SJCRH30 (cell line): ENCODE measurements around the gene CUTA. TPM values are rescaled to one million over a fixed set of nuclear protein-coding genes. Genes with fewer than 3 reads are reported as not detected.
"Not testable (repeated sequence)": the region's sequence is repeated elsewhere in the genome, so short reads cannot be mapped to it uniquely, and the experiment has no call there.

Experiments
- DNase-seq, 2 experiments: peaks; one replicate each; pipeline ENCODE4 v3.0.0-alpha.2; 2015 to 2020
- H3K27ac ChIP-seq: fragments of 250-450 bp; sonication (Bioruptor Pico); 2 replicates; pipeline ENCODE4 v1.5.1; 2020; ENCODE audit warnings: mild to moderate bottlenecking, moderate library complexity
- H3K27me3 ChIP-seq: fragments of 250-450 bp; sonication (Bioruptor Pico); 2 replicates; pipeline ENCODE4 v1.5.1; 2020; ENCODE audit warnings: mild to moderate bottlenecking, moderate library complexity
- H3K36me3 ChIP-seq: fragments of 250-450 bp; sonication (Bioruptor Pico); 2 replicates; pipeline ENCODE4 v1.5.1; 2020; ENCODE audit warnings: mild to moderate bottlenecking, moderate library complexity
- H3K4me1 ChIP-seq: fragments of 250-450 bp; sonication (Bioruptor Pico); 2 replicates; pipeline ENCODE4 v1.5.1; 2020; ENCODE audit warnings: mild to moderate bottlenecking, moderate library complexity
- H3K4me3 ChIP-seq: fragments of 250-450 bp; sonication (Bioruptor Pico); 2 replicates; pipeline ENCODE4 v1.5.1; 2020; ENCODE audit warnings: mild to moderate bottlenecking, moderate library complexity
- H3K9me3 ChIP-seq: fragments of 250-450 bp; sonication (Bioruptor Pico); replicated peaks from 2 replicates; pipeline ENCODE4 v1.5.1; 2020; ENCODE audit warnings: mild to moderate bottlenecking, moderate library complexity
- total RNA-seq: library from RNA; depleted of rRNA; stranded (reverse); fragments of >200 nt; shearing (Covaris generic); gene quantifications from 2 replicates; pipeline ENCODE4 v1.2.3, GENCODE V29; 2014

CUTA gene
- total RNA-seq, 1 experiment from 2014 or later = 181 TPM

DNA sequence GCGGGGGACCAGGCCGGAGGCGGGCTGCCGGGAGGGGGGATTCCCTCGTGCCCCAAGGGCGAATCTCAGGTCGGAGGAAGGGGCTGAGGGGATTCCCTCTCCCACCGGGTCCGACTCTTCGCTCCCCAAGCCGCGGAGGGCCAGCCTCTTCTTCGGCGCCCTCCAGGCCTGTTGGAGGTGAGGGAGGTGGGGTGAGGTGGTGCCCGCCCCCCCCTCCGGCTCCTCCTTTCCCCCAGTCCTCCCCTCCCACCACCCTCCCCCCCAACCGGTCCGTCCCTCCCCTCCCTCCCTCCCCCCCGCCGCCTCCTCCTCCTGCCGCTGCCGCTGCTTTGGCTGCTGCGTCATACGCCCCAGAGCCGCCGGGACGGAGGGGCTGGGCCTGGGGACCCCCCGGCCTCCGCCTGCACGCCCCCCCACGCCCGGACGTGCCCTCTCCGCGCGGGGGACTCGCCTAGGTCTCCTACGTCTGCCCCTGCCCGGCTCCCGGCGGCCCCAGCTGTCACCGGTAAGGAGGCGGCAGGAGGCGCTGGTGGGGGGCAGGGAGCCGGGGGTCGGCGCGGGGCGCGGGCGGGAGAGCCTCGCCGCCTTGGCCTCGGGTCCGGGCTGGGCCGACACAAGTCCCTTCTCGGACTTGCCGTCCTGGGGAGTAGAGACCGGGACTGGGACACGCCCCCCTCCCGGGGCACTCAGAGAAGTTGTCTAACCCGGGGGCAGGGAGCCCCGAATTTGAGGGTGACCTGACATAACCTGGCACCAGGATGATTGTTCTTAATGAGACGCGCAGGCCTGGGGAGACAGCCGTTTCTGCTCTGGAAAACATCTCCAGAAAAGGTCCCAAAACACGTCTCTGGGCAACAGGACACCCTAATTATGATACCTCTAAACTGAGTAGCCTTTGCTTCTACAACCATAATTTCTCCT, 6.9 kb downstream of the CUTA start, which contains the start of gene PHF1:
TSS of gene PHF1 (plus strand) at position 304 of the 921 bp plus-strand sequence. CDS start 1,250 bp downstream, outside the sequence.
- Histone ChIP-seq H3K27me3 (no peaks in the 10 kb centered on the region), H3K9me3 (no peaks in the 10 kb centered on the region), H3K36me3 (peaks cover 32% of the 10 kb centered on the region), H3K4me1 (peaks cover 5% of the 10 kb centered on the region), H3K4me3 (peak within 1 kb of the TSS; percentile 89), H3K27ac (peak within 1 kb of the TSS; percentile 61)
- no peak for DNase-seq

DNA sequence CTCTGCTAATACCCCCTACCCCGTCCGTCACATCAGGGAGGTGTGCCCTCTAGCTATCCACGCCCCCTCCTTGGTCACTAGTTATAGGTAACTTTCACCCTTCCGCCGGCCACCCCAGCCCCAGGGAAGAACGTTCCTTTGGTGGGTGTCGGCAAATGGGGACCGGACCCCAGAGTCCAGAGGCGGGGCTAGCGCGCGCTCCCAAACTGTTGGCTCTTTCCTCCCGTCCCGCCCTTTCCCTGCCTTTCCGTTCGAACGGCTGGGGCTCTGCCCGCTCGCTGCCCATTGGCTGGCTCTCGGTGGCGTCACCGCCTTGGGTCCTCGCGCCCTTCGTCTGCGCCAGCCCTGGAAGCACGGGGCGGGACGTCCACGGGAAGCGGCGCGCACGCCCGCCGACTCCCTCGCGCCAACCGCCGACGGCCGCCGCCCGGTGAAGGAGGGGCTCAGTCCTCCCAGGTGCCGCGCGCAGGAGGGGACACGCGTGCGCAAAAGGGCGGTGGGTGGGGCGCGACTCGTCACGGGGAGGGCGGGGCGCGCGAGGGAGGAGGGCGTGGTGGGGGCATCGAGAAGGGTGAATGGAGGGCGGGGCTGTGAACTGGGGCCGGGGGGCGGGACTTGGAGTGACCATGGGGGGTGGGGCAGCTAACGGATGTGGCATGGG, 7.7 kb downstream of the CUTA start:
- no peaks in the 10 kb centered on the region for H3K27me3 ChIP-seq
- H3K27ac ChIP-seq = peak overlapping the region; percentile 61
- DNase-seq = peak; percentile 97 to 98
- no peaks in the 10 kb centered on the region for H3K9me3 ChIP-seq
- peaks cover 5% of the 10 kb centered on the region for H3K4me1 ChIP-seq
- peak overlapping the region; percentile 89 for H3K4me3 ChIP-seq
- H3K36me3 ChIP-seq = peaks cover 37% of the 10 kb centered on the region

- no peak overlapping the region for H3K27ac ChIP-seq
- DNase-seq = peak in 1 of 2 experiments; percentile 30
- H3K9me3 ChIP-seq = no peaks in the 10 kb centered on the region
- no peaks in the 10 kb centered on the region for H3K27me3 ChIP-seq
- H3K4me3 ChIP-seq = no peak overlapping the region
- peaks cover 5% of the 10 kb centered on the region for H3K4me1 ChIP-seq
- H3K36me3 ChIP-seq = peaks cover 64% of the 10 kb centered on the region
These were observed 10.7 kb downstream of the CUTA start for GRCh38 chr6:33407132-33407718.

GRCh38 chr6:33406126-33406525, 11.8 kb downstream of the CUTA start:
- H3K27me3 ChIP-seq = no peaks in the 10 kb centered on the region
- no peak for DNase-seq
- no peak overlapping the region for H3K4me3 ChIP-seq
- peaks cover 75% of the 10 kb centered on the region for H3K36me3 ChIP-seq
- no peak overlapping the region for H3K27ac ChIP-seq
- H3K4me1 ChIP-seq = peaks cover 5% of the 10 kb centered on the region
- H3K9me3 ChIP-seq = no peaks in the 10 kb centered on the region

- no peaks in the 10 kb centered on the region for H3K9me3 ChIP-seq
- DNase-seq = no peak
- H3K36me3 ChIP-seq = peaks cover 81% of the 10 kb centered on the region
- H3K27me3 ChIP-seq = no peaks in the 10 kb centered on the region
- peaks cover 5% of the 10 kb centered on the region for H3K4me1 ChIP-seq
- no peak overlapping the region for H3K4me3 ChIP-seq
- no peak overlapping the region for H3K27ac ChIP-seq
These were observed 12.4 kb downstream of the CUTA start for GRCh38 chr6:33405386-33405940.

GRCh38 chr6:33404884-33405283, 13.0 kb downstream of the CUTA start:
- Histone ChIP-seq H3K9me3 (no peaks in the 10 kb centered on the region), H3K27ac (no peak overlapping the region), H3K4me1 (peaks cover 5% of the 10 kb centered on the region), H3K27me3 (no peaks in the 10 kb centered on the region), H3K4me3 (no peak overlapping the region), H3K36me3 (peaks cover 81% of the 10 kb centered on the region)
- no peak for DNase-seq

GRCh38 chr6:33399881-33400280, 18.0 kb downstream of the CUTA start:
- peaks cover 81% of the 10 kb centered on the region for H3K36me3 ChIP-seq
- not testable (repeated sequence) for H3K27ac ChIP-seq, DNase-seq, H3K4me1 ChIP-seq, H3K9me3 ChIP-seq, H3K27me3 ChIP-seq, H3K4me3 ChIP-seq

DNA sequence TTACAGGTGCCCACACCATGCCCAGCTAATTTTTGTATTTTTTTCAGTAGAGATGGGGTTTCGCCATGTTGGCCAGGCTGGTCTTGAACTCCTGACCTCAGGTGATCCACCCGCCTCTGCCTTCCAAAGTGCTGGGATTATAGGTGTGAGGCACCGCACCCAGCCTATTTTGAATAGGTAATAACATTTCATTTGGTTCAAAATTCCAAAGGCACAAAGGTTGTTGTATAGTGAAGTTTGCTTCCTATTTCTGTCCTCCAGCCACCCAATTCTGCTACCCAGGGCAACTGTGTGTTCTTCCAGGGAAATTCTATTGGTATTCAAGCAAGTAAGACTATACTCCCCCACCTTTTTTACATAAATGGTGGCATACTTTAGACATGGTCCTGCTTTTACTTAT, 19.3 kb downstream of the CUTA start:
- not testable (repeated sequence) for H3K27me3 ChIP-seq, H3K9me3 ChIP-seq, H3K27ac ChIP-seq, H3K4me3 ChIP-seq, H3K4me1 ChIP-seq, DNase-seq
- H3K36me3 ChIP-seq = peaks cover 73% of the 10 kb centered on the region

- Histone ChIP-seq H3K36me3 (peaks cover 62% of the 10 kb centered on the region), H3K4me1 (peaks cover 4% of the 10 kb centered on the region), H3K9me3 (no peaks in the 10 kb centered on the region), H3K4me3 (no peak overlapping the region), H3K27me3 (no peaks in the 10 kb centered on the region), H3K27ac (no peak overlapping the region)
- DNase-seq = no peak
These were observed 20.4 kb downstream of the CUTA start for GRCh38 chr6:33397541-33397940.

DNA sequence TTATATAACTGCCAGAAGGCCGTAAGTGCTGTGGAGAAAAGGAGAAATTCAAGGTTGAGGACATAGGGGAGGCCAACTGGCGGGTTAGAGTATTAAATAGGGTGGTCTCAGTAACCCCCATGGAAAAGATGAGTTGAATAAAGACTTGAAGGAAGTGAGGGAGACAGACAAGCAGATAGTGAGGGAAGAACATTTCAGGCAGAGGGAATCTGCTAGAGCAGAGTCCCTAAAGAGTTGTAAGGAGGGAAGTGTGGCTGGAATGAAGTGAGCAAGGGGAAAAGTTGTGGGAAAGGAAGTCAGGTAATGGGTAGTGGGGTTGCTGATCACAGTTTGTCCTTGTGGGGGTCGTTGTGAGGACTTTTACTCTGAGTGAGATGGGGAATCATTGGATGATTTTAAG, 24.9 kb downstream of the CUTA start:
- peak overlapping the region; percentile 87 for H3K27ac ChIP-seq
- peaks cover 22% of the 10 kb centered on the region for H3K36me3 ChIP-seq
- no peaks in the 10 kb centered on the region for H3K27me3 ChIP-seq
- DNase-seq = no peak
- H3K4me3 ChIP-seq = peak overlapping the region; percentile 80
- H3K9me3 ChIP-seq = no peaks in the 10 kb centered on the region
- peaks cover 11% of the 10 kb centered on the region for H3K4me1 ChIP-seq

GRCh38 chr6:33392595-33392948, 25.3 kb downstream of the CUTA start:
- DNase-seq = peak; percentile 35 to 59
- Histone ChIP-seq H3K9me3 (no peaks in the 10 kb centered on the region), H3K4me1 (peaks cover 11% of the 10 kb centered on the region), H3K36me3 (peaks cover 18% of the 10 kb centered on the region), H3K27me3 (no peaks in the 10 kb centered on the region), H3K4me3 (peak overlapping the region; percentile 80), H3K27ac (peak overlapping the region; percentile 87)

DNA sequence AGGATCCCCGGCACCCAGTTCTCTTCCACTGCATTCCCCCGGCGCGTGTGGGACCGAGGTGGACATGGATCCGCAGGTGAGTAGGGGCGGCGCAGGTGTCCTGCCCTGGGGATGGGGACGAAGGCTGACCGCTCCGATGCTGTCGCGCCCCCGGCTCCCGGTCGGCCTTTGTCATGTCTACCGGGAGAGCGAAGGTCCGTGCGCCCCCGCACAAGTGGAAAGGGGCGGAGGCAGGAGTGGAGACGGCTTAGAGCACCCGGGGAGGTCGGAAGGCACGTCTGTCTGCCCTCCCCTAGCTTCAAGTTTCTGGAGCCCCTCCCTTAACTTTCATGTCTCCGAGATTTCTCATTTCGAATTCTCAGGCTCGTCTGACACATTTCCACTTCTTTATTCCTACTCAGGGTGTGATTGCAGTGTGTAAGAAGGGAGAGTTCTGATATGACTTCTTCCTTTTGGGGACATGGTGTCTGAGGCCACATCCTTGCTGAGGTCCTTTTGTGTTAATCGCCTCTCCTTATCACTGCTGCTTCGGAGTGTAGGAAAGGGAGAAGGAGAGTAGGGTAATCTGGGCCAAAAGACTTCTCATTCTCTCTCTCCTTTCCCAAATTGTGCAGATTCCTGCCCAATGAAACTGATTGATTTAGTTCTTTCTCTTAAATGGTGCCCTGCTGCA, 25.8 kb downstream of the CUTA start:
- Histone ChIP-seq H3K4me3 (peak overlapping the region; percentile 80), H3K4me1 (peaks cover 11% of the 10 kb centered on the region), H3K9me3 (no peaks in the 10 kb centered on the region), H3K36me3 (peaks cover 15% of the 10 kb centered on the region; the same call in 1 of the 2 replicates), H3K27me3 (no peaks in the 10 kb centered on the region), H3K27ac (peak overlapping the region; percentile 87)
- DNase-seq = peak; percentile 38 to 41

- H3K27ac ChIP-seq = peak within 1 kb of the TSS; percentile 87
- no peaks in the 10 kb centered on the region for H3K27me3 ChIP-seq
- H3K4me1 ChIP-seq = peaks cover 11% of the 10 kb centered on the region
- peak within 1 kb of the TSS; percentile 80 for H3K4me3 ChIP-seq
- H3K9me3 ChIP-seq = no peaks in the 10 kb centered on the region
- DNase-seq = peak; percentile 99
- H3K36me3 ChIP-seq = peaks cover 15% of the 10 kb centered on the region; the same call in 1 of the 2 replicates
These were observed 26.5 kb downstream of the CUTA start, which contains the start of gene KIFC1 for GRCh38 chr6:33391278-33391921. Gene KIFC1, plus strand, starts transcription at chr6:33391823. Its CDS starts 163 bp downstream, at chr6:33391986.
